GM19351 (cell line): ENCODE results near the gene RTKN2.
"Not testable (repeated sequence)": the region's sequence is repeated elsewhere in the genome, so short reads cannot be mapped to it uniquely, and the experiment has no call there.

Source experiments
- ATAC-seq: cut with Tn5 transposase; IDR thresholded peaks from one replicate; pipeline ENCODE4 v1.9.1; 2021; ENCODE audit warnings: mild to moderate bottlenecking, moderate library complexity; ENCODE audit not compliant: unreplicated experiment

The RTKN2 gene

DNA sequence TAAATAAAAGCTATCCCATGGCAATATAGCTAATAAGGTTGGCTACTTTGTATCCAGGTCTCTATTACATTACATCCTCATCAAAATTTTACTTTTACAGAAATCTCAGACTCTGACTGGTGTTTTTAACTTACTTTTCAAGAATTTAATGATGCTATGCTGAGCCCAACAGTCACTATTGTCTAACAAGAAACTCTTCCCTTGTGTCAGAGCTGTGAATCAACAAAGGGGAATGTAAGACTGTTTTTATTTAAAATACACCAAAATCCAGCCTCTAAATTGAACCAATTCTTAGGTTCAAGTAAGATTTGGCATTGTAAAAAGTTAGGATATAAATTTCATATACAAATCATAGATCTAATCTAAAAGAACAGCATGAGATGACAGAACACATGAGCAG lies 7.0 kb downstream of the RTKN2 start:
- ATAC-seq = no peak

DNA sequence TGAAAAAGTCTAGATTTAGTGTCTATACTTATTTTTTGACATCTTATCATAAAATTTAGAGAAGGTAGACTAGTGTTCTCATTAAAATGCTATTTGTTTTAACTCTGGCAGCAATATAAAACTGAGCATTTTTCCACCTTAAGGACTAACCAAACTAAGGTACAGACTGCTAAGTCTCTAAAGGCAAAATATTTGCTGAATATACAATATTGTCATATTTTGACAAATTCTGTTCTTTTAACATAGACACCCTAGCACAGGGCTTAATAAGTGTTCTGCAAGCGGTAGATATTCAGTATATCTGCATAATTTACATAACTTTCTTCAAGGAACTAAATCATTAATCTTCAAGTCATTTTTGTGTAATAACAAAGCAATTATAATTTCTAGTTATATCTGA lies 8.6 kb downstream of the RTKN2 start:
- ATAC-seq = no peak

DNA sequence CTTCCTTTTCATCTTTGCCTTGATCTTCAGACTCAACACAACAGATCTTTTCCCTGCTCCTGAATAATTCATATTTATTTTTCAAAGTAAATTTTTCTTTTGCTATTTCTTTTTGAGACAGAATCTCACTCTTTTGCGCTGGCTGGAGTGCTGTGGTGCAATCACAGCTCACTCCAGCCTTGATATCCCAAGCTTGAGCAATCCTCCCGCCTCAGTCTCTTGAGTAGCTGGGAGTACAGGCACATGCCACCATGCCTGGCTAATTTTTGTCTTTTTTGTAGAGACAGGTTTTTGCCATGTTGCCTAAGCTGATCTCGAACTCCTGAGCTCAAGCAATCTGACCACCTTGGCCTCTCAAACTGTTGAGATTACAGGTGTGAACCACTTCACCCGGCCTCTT lies 9.2 kb downstream of the RTKN2 start:
- no peak for ATAC-seq

DNA sequence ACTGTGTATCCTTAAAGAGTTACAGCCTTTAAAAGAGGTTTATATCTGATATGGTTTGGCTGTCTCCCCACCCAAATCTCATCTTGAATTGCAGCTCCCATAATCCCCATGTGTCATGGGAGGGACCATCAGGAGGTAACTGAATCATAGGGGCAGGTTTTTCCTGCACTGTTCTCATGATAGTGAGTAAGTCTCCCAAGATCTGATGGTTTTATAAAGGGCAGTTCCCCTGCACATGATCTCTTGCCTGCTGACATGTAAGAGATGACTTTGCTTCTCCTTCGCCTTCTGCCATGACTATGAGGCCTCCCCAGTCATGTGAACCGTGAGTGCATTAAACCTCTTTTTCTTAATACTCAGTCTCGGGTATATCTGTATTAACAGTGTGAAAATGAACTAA lies 9.7 kb downstream of the RTKN2 start:
- ATAC-seq = no peak

DNA sequence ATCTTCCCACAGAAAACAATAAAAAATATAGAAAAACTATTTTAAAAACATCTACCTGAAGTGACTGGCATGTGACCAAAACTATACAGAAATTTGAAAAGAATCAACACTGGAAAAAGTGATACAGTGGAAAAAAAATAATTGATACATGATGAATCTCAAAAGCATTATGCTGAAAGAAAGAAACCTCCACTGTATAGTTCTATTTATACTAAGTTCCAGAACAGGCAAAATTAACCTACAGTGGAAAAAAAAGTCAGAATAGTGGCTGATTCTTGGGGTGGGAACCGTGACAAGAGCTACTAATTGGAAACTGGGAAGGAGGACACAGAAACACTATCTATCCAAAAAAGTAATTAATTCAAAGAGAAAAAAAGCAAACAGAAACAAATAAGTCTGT lies 14.9 kb downstream of the RTKN2 start:
- ATAC-seq = no peak

DNA sequence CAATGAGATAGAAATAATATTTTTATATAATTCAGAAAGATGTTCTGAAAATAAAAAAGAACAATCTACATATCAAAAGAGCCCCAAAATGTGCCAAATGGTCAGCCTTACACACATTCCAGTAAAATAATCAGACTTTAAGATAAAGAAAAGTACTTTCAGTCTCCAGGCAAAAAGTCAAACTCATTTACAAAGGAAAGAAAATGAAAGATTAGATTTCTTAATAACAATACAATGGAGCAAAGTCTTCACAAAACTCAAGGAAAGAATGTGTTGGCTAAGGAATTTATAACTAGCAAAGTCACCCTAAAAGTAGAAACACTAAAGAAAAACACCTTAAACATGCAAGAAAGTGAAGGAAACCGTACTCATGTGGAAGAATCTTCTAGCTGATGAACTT lies 16.6 kb downstream of the RTKN2 start:
- ATAC-seq = no peak

DNA sequence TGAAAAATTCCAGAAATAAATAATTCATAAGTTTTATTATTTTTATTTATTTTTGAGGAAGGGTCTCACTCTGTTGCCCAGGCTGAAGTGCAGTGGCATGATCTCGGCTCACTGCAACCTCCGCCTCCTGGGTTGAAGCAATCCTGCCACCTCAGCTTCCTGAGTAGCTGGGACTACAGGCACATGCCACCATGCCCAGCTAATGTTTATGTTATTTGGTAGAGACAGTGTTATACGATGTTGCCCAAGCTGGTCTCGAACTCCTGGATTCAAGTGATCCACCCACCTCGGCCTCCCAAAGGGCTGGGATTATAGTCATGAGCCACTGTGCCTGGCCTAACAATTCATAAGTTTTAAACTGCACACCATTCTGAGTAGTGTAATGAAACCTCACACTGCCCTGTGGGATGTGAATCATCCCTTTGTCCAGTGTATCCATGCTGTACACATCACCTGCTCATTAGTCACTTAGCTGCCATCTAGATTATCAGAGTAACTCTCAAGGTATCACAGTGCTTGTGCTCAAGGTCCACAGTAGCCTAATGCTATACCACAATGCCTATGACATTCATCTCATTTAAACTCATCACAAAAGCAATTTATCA lies 17.9 kb downstream of the RTKN2 start:
- no peak for ATAC-seq

DNA sequence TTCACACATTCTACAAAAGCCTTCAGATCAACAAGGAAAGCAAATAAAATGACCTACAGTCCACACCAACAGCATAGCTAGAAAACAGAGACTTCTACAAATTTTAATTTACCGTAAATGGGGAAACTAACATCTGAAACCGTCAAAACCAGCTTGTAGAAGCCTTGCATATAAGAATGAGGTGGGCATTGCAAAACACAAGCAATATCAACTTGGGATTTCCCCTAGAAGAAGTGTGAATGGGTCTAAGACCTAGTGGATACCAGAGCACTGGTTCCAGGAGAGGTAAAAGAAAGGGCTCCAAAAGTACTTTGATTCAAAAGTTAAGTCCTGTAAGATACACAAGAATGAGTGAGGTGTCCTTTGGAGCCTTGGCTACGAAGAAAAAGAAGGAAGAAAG lies 18.7 kb downstream of the RTKN2 start:
- ATAC-seq = no peak

DNA sequence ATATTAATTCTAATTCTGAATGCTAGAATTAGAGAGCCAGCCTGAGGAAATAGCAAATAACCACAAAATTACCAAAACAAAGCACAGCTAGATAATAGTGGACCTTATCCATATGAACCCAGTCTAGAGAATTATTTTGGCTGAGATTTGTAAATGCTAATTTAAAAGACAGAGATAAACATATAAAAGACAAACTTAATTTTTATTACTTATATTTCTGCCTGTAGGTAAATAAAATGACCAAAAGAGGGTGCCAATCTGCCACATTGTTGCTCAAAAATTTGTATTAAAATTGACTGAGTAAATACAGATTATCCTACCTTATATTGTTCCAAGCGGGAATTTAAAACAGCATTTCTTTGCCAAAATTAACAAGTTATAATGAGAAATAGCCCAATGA lies 20.2 kb downstream of the RTKN2 start:
- ATAC-seq = no peak

DNA sequence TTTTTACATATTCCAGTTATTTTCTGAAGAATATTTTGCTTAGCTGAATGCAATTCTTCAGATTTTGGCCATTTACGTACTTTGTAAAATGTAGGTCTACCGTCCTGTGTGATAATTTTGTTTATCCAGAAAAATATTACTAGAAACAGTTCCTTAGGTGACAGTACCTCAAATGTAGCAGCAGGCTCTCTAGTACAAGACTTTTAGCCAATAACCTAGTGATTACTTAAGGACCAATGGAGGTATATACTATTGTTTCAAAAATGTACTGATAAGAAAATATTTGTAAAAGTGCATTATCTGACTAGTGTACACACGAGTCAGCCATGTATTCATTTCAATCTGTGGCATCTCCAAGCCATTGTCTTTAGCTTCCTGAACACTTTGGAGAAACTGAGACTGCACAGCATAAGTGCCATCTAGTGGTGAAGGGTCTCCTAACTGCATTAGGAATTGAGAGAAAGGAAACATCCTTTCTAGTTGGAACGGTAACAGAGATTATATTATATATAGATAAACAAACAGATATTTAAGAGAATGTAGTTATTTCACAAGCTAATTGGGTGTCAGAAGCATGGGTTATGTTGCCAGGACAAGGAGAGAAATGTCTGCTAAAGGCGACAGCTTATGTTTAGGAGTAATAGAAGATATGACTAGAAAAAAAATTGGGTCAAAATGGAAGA lies 23.7 kb downstream of the RTKN2 start:
- peak; percentile 57 for ATAC-seq

DNA sequence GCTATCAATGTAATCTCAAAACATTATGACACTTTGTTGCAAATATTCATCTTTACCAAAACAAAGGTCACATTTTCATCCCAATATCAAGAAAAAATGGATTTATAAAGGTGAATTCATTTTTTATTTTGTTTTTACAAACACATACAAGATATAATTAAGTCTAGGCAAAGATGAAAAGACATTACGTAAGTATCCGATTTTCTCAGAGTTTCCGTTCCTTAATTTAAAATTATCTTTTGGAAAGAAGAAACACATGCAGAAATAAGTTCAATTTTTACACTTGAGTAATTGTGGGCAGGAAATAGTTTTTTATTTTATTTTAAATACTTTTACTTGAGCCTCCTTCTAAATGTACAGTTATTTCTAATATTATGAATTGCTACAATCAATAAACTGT lies 24.6 kb downstream of the RTKN2 start:
- ATAC-seq = no peak

DNA sequence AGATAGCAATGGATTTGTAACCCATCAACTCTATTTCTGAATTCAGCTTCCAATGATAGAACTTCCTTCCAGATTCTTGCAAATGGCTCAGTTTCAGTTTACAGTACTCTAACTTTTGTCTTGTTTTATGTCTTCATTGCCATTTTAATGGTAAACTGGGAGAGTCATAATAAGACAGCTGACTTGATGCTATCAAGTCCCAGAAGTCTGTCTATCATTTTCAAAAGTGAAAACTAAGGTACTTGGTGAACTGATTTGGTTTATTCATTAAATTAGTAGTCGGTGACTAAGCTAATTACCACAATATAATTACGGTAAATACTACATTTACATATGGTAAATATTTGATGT lies 25.0 kb downstream of the RTKN2 start:
- peak; percentile 31 for ATAC-seq

DNA sequence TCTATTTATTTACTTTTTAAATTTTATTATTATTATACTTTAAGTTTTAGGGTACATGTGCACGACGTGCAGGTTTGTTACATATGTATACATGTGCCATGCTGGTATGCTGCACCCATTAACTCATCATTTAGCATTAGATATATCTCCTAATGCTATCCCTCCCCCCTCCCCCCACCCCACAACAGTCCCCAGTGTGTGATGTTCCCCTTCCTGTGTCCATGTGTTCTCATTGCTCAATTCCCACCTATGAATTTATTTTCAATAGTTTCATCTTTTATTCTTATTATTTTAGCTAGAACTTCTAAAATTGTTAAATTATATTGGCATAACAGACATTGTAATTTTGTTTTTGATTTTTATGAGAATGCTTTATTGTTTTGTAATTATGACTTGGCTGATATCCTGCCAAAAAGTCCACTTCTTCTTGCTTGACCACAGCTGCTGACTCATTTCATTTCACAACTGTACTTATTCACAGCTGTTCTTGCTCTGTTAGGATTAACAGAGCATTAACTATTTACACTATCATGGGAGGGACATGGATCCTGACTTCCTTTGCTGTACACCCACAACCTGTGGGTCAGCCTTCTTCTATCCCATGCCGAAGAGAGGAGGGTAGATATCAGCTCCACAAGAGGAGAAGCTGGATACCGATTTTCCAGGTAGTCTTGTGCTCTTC lies 25.5 kb downstream of the RTKN2 start:
- peak; percentile 84 for ATAC-seq

DNA sequence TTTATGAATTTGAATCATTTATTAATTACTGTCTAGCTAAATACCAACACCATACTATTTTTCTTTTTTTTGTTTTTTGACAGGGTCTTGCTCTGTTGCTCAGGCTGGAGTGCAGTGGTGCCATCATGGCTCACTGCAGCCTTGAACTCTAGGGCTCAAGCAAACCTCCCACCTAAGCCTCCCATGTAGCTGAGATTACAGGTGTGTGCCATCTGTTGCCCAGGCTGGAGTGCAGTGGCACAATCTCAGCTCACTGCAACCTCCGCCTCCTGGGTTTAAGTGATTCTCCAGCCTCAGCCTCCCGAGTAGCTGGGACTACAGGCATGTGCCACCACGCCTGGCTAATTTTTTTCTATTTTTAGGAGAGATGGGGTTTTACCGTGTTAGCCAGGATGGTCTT lies 27.1 kb downstream of the RTKN2 start:
- not testable (repeated sequence) for ATAC-seq

DNA sequence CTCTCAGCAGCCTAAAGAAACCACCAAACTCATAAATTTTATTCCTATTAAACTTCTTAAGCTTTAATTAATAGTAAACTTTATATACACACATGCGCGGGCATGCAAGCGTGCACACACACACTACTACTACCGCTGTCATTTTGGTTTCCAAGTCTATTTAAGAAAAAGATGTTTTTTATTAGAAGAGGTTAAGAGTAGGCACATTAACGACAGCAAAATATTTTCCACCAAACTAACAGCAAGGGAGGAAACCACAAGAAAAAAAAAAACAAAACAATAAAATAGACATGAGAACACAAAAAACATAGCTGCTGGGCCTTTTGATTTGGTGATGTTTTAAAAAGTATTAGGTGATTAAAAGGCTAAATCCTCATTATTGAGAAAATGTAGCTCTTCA lies 28.6 kb downstream of the RTKN2 start:
- ATAC-seq = no peak

DNA sequence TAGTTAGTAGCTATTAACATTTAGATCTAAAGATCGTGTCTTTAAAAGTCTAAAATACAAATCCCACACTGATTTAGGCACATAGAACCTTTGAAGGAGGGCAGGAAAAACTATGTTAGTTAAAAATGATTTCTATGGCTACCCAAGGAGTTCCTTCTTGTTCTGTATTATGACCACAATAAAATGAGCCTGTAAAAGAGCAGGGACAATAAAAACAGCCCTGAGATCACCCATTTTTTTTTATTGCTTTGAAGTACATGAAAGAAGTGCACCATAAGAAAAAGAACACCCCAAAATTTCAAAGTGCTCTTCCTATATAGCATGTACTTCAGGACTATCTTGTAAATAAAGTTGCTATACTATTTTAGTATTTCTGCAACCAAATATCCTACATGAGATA lies 29.8 kb downstream of the RTKN2 start:
- ATAC-seq = no peak

DNA sequence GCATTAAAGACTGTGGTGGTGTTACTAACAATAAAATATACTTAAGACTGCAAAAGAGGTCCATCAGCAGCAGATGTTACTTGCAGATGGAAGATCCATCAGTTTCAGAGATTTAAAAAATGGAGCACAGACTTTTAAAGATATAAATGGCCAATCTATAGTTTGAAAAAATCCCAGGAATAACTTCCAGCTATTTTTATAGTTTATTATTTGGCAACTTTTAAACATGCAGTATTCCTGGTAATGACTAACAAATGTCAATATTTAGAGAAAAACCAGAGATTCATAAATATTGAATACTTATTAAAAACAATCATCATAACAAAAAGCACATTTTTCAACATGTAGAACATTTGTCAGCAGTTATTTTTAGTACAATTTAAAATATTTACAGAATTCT lies 30.7 kb downstream of the RTKN2 start:
- no peak for ATAC-seq

DNA sequence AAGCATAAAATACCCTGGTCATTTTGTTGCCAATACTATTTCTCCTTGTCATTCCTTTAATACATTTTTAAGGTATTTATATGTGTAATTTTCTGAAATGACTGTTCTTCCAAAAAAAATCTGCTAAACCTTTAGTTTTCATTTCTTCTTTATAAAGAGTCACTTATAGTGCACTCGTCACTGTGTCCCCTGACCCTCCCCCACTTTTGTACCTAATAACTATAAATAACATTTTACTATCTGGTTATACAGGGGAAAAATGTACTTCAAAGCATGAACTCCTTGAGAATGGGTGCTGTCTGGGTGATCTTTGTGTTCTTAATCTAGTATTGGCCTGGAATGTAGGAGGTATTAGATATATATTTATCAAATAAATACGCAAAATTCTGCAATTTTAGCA lies 31.1 kb downstream of the RTKN2 start:
- no peak for ATAC-seq

DNA sequence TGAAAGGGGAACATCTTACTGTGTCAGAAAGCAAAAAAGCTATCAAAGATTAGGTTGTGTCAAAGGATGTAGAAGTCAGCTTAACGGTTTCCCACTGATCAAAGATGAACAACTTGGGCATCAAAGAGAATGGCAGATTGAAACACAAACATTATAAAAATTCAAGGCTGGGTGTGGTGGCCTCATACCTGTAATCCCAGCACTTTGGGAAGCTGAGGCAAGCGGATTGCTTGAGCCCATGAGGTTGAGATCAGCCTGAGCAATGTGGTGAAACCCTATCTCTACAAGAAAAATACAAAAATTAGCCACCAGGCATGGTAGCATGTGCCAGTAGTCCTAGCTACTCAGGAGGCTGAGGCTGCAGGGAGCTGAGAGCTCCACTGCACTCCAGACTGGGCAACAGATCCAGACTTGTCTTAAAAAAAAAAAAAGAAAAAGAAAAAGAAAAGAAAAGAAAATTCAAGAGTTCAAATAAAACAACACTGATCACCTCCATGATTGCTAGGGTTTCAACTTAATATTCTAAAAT lies 34.5 kb downstream of the RTKN2 start:
- no peak for ATAC-seq

DNA sequence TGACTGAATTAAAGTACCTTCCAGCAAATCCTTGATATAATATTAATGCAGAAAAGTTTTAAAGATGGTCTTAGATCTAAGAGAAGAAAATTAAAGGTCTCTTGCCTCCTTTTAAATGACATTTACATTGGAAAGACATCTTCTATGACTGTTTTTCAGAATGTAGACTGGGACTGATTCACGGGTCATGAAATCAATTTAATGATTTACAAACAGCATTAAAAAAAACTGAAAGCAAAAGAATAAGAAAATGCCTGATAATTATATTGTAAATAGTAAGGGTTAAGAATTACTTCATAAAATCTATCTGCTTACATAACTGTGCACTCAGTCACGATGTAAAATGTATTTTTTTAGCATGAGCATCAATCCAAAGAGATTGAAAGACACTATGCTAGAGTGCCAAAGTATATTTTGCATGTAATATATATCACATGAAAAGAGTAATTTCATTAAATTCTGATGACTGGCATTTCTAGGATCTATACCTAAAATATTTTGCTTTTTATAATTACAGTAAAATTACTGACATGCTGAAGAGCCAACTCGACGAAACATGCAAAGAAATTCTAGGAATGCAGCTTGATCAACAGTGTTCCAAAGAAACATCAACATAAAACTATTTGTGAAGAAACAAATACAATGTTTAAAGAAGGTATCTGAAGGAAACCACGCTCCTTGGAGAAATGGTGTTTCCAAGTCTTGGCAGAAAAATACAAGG lies 35.1 kb downstream of the RTKN2 start:
- ATAC-seq = no peak

DNA sequence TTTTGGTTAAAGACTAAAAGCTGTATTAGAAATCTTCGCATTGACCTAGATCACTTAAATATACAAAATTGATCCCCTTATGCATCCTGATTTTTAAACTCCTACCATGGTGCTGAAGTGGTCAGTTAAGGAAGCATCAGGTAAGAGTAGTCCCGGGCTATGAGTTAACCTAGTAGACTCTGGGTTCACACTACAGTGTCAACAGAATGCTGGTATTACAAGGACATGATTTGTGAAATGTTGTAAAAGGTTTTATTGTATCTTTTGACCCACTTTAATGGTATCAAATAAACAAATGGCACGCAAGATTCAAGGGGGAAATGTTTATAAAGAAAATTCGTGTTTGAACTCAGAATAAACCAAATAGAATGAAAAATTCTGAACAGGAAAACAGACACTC lies 36.8 kb downstream of the RTKN2 start:
- ATAC-seq = no peak

DNA sequence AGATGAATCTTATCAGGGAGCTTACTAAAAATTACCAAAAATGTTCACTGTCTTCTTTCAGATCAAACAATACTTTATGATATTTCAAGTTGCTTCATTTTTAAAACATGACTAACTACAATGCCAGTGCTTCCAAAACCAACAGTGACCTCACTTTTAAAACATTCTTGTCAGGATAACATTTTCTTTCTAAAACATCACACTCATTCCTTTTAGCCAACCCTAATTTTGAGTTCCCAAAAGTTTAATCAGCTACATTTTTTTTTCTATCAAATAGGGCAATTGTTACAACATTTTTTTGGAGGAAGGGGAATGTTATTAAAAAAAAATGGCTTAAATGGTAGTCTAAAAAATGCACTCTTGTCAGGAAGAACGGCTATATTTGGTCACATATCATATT lies 37.3 kb downstream of the RTKN2 start:
- ATAC-seq = no peak
